ENCODE measurements around the gene SAMD4A.

SAMD4A gene

GRCh38 chr14:54682578-54682977 lies 115.7 kb downstream of the SAMD4A start:
- no peak for DNase-seq (ENCODE audit: low read depth in 2 of 2)

- DNase-seq (ENCODE audit: low read depth in 2 of 2): no peak
Measured at GRCh38 chr14:54683882-54684794, 117.2 kb downstream of the SAMD4A start.

- no peak for DNase-seq (ENCODE audit: low read depth in 2 of 2)
Measured at GRCh38 chr14:54685286-54685845, 118.4 kb downstream of the SAMD4A start.

GRCh38 chr14:54686219-54686870 lies 119.4 kb downstream of the SAMD4A start:
- no peak for DNase-seq (ENCODE audit: low read depth in 2 of 2)

DNA sequence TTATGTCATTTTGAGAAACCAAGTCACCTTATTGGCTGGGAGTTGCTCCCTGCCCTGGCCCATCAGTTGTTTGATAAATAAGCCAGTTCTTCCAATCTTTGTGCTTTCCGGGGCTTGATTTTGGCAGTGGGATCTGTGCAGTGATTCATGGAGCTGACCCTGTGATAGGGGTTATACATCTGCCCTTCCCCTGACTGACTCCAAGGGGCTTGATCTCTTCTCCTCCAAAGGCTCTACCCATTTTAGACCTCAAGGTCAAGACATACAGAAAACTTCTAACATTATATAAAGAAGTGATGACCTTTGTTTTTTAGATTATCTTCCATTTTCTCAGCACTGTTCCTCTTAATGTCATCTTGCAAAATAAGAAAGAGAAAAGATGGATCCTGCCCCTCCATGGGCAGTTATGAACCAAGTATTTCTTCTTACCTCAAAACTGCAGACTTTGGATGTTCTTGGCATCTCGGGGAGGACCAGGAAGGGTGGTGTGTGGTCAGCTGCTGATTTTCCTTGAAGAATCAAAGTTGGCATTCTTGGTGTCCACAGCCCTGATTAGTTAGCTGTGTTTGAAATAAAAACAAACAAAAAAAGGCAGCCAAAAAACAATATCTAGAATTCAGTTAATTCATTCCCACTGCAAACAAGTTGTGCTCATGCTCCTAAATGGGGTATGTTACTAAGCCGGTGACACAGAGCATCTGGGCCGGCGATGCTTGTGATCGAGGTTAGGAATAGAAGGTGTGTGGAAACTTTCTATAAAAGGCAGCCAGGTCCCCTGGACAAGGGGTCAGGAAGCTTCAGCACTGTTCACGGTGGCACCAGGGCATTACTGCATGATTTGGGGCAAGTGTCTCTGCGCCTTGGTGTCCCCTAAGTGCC lies 120.2 kb downstream of the SAMD4A start:
- no peak for DNase-seq (ENCODE audit: low read depth in 2 of 2)

DNA sequence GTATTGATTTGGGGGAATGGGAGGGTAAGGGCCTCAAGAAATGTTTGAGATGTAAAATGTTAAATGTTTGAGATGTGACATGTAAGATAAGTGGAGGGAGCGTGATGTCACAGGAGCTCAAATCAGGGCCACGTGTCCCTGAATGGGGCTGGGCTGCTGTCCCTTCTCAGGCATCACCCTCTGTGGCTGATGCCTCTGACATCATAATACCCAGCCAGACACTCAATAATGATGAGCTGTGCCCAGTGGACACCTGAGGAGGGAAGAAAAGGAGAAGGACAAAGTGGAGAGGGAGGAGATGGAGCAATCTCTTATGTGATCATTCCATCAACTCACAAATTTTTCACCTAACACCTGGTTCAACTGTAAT lies 120.8 kb downstream of the SAMD4A start:
- no peak for DNase-seq (ENCODE audit: low read depth in 2 of 2)

DNA sequence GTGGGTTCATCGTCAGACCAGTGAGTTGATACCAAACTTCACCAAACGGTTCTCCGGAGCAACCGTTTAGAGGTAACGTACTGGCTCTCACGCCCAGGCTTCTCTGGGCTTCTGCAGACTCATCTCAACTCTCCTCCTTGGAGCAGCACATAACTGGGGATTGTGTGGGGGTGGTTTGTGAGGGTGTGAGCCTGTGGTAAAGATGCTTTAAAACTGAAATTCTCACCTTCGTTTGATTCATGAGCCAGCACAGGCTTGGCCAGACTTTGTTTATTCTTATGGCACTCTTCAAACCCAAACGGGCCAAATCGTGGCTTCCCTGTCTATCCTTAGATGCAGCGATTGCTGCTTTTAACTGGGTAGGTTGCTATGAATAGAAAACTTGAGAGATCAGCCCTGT lies 121.3 kb downstream of the SAMD4A start:
- no peak for DNase-seq (ENCODE audit: low read depth in 2 of 2)

GRCh38 chr14:54689928-54690327 lies 123.0 kb downstream of the SAMD4A start:
- DNase-seq (ENCODE audit: low read depth in 2 of 2): no peak

GRCh38 chr14:54690887-54691286 lies 124.0 kb downstream of the SAMD4A start:
- DNase-seq (ENCODE audit: low read depth in 2 of 2): no peak

DNA sequence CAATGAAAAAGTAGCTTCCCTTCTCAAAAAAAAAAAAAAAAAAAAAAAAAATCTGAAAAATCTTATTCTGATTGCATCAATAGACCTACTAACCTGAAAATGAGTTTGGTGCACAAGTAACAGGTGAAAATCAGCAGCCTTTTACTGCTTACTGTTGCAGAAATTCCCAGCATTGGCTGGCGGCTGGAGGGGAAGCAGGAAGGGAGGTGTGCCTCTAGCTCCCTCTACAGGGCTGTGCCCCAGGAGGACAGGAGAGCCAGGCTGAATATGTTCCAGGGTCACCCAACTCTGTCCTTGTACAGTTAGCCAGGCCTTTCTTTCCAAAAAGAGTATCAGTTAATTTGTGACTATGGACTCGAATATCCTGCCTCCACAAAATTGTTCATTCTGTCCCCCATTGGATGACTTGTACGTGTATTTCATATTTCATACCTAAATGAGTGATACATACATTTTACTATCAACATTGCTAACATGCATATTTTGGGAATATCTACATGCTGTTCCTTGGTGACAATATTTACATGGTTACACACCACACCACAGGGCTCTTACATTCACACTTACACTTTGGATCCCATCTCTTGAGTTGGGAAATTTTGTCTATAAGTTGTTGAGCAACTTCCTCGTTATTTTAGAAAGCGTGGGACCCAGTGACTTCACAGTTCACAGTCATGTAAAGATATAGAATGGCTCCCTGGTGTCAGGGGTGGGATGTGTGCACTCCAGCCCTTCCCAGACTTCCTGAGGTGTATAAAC lies 124.8 kb downstream of the SAMD4A start:
- DNase-seq (ENCODE audit: low read depth in 2 of 2): no peak

DNA sequence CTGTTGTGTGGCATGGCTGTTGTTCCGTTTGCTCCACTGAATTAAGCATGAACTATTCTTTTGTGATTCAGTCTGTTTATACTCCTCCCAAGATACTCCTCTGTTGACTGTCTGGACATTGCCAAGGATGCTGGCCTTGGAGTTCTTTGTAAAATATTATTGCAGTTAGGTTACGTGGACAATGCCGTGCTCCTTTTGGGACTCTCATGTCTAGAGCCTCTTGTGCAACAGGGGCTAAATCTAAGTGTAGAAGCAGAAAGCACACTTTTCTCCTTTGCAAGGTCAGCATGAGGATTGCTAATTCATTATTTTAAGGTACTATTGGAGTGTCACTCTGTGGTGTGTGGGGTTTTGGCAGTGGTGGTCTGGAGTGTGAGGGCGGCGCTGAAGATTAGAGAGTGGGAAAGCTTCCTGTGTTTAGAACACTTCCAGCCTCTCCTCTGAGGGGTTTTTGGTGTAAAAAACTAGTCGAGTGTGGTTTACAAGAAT lies 125.4 kb downstream of the SAMD4A start:
- DNase-seq (ENCODE audit: low read depth in 2 of 2): no peak

DNA sequence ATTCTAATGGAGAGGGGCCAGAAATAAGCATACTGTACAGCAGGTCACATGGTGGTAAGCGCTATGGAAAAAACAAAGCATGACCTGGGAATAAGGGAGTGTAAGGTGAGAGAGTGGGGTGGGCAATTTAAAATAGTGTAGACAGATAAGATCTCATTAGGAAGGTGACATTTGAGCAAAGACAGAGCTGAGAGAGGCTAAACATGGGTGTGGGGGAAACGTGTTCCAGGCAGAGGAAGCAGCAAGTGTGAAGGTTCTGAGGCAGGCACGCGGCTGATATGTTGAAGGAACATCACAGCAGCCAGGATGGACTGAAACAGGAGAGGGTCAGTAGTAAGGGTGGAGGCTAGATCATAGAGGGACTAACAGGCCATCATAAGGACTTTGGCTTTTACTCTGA lies 126.8 kb downstream of the SAMD4A start:
- DNase-seq (ENCODE audit: low read depth in 2 of 2): no peak

GRCh38 chr14:54695196-54695595 lies 128.3 kb downstream of the SAMD4A start:
- DNase-seq (ENCODE audit: low read depth in 2 of 2): no peak

DNA sequence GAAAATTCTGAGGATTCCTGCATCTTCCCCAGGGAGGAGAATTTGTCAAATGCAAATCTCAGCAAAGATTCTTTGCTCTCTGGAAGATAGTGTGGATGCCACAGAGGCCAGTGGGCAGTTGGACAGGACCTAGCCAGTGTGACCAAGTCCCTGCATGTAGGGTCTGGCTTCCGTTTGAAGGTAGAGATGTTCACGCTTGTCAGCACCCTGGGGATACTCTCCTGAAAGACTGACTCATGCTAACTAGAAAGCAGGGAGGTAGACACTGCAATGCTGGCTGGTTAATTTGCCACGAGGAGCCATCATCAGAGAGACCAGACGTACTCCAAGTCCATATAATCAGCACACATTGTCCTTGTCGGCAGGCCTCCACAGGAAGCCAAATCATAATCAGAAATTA lies 130.1 kb downstream of the SAMD4A start:
- DNase-seq (ENCODE audit: low read depth in 2 of 2): no peak

- no peak for DNase-seq (ENCODE audit: low read depth in 2 of 2)
Measured at GRCh38 chr14:54697803-54698202, 130.9 kb downstream of the SAMD4A start.

DNA sequence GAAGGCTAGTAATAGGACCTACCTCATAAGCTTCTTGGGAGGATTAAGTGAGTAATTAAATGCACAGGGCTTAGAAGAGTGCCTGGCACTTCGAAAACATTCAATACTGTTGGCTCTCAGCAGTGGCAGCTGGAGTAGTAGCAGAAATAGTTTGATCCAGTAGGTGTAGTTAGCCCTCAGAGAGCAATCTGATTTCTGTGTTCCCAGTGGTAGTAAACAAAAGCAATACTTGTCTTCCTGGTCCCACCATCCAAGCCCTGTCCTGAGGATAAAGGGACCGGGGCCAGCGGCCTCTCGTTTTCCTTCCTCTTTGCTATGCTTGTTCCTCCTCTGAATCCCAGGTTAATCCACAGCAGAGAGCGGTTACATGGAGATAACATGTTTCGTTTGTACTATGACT lies 131.6 kb downstream of the SAMD4A start:
- no peak for DNase-seq (ENCODE audit: low read depth in 2 of 2)

DNA sequence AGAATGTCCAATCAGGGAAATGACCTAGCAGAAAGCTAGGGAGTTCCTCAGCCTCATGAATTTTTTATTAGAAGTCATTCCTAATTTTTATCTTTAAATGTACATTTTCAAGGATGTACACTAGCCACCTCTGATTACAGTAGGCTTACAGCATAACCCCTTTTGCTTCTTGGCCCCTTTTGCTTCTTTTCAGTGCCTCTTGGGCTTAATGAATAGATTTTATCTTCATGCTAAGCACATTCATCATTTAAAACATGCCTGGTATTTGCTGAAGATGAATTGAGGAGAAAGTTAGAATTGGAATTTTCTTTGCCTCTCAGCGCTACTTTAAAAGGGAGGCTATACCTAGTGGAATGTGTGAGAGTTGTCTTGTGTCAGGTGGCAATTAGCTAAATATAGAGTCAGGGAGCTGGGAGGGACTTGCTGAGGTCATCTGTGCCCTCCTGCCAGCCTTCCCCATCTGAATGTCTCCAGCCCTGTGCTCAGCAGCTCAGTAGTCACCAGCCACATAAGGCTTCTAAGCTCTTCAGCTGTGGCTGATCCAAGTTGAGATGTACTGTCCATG lies 132.1 kb downstream of the SAMD4A start:
- no peak for DNase-seq (ENCODE audit: low read depth in 2 of 2)

GRCh38 chr14:54699735-54700134 lies 132.8 kb downstream of the SAMD4A start:
- no peak for DNase-seq (ENCODE audit: low read depth in 2 of 2)

DNA sequence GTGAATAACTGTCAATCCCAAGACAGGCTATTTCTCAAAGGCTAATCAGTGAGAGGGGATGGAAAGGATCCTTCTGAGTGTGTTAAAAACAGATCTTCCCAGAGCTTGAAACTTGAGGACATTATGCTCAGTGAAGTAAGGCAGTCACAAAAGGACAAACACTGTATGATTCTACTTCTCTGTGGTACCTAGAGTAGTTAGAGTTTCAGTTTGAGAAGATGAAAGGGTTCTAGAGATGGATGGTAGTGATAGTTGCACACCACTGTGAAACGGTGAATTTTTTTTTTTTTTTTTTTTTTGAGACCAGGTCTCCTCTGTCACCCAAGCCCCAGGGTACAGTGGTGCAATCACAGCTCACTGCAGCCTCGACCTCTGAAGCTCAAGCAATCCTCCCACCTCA lies 133.8 kb downstream of the SAMD4A start:
- no peak for DNase-seq (ENCODE audit: low read depth in 2 of 2)

DNA sequence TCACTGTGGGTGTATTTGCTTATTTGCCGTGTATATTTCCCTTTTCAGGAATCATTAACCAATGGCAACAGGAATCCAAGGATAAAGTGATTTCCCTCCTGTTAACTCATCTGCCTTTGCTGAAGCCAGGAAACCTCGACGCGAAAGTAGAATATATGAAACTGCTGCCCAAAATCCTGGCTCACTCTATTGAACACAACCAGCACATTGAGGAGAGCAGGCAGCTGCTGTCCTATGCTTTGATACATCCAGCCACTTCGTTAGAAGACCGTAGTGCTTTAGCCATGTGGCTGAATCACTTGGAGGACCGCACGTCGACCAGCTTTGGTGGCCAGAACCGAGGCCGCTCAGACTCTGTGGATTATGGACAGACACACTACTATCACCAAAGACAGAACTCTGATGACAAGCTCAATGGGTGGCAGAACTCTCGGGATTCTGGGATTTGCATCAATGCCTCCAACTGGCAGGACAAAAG lies 135.1 kb downstream of the SAMD4A start:
- DNase-seq (ENCODE audit: low read depth in 2 of 2): no peak

DNA sequence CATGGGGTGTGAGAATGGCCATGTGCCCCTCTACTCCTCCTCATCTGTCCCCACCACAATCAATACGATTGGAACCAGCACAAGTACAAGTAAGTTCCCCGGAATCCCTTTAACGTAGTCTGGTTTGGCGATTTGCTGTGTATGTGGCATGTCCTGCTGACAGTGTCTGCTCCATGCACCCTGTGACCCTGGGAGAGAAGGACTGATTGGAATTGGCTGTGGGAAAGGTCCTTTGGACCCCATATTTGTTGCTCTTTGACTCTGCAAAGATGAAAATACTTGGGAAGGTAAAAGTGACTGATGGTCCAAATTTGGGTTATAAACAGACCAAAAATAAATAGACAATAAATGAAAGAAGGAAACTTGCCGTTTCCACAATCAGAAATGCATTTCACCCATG lies 135.6 kb downstream of the SAMD4A start:
- DNase-seq (ENCODE audit: low read depth in 2 of 2): no peak

Measured in stimulated activated CD4-positive, alpha-beta T cell treated with anti-CD3 and anti-CD28 coated beads, Interleukin-1b, Interleukin-23, amount 100 ng/mL, for 1 hour (primary cell).